ENCODE results near the gene TMC6.

The TMC6 gene

DNA sequence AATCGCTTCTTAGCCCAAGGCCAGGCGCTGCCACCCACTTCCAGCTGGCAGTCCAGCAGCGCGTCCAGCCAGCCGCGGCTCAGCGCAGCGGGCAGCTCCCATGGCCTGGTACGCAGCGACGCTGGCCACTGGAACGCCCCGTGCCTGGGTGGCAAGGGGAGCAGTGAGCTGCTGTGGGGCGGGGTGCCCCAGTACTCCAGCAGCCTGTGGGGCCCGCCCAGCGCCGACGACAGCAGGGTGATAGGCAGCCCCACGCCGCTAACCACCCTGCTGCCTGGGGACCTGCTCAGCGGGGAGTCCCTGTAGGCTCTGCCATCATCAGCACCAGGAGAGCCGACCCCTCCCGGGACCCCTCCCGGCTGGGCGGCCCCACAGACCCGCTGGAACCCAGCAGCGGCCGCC, 24.0 kb downstream of the TMC6 start:
- H3K27ac ChIP-seq (ENCODE audit: low read length, poor library complexity, severe bottlenecking): no peak overlapping the region
- H2BK120ac ChIP-seq (ENCODE audit: low read depth, low read length): no peak overlapping the region
- H3K9me3 ChIP-seq (ENCODE audit: control insufficient read depth, low read length): no peaks in the 10 kb centered on the region
- H3K4me2 ChIP-seq (ENCODE audit: low read length, poor library complexity, severe bottlenecking): no peak overlapping the region
- no peak overlapping the region for H2BK5ac ChIP-seq (ENCODE audit: low read depth, low read length, poor library complexity, severe bottlenecking)
- H4K8ac ChIP-seq (ENCODE audit: low read length): peak overlapping the region; percentile 39
- H3K36me3 ChIP-seq (ENCODE audit: control insufficient read depth in 1 of 2, insufficient read depth in 2 of 2, low read depth in 1 of 2, low read length in 2 of 2): peaks cover 27 to 48% of the 10 kb centered on the region in 2 experiments
- no peak overlapping the region for H3K4ac ChIP-seq (ENCODE audit: low read depth in 1 of 2, low read length in 2 of 2)
- peaks cover 12% of the 10 kb centered on the region for H3K4me1 ChIP-seq (ENCODE audit: control insufficient read depth, insufficient read depth, low read depth, low read length)
- no peak overlapping the region for H3K4me3 ChIP-seq (ENCODE audit: insufficient read depth in 1 of 2, low read depth in 1 of 2, low read length in 2 of 2)
- no peak overlapping the region for H2AK5ac ChIP-seq (ENCODE audit: low read length, severe bottlenecking)
- no peak overlapping the region for H4K91ac ChIP-seq (ENCODE audit: low read length)
- H2BK12ac ChIP-seq (ENCODE audit: low read length in 2 of 2): no peak overlapping the region
- no peak overlapping the region for H2AFZ ChIP-seq (ENCODE audit: low read depth, low read length)
- no peak overlapping the region for H3K14ac ChIP-seq (ENCODE audit: low read length in 2 of 2)
- no peak for DNase-seq
- over 99% methylated on average over 28 of the region's 28 CpGs for WGBS
- peaks cover 0 to 2% of the 10 kb centered on the region in 2 experiments for H3K27me3 ChIP-seq (ENCODE audit: control insufficient read depth in 1 of 2, insufficient read depth in 1 of 2, low read length in 2 of 2)
- no peak overlapping the region for H2BK15ac ChIP-seq (ENCODE audit: low read depth, poor library complexity, severe bottlenecking)
- H3K79me1 ChIP-seq (replicated peaks; ENCODE audit: low read length, poor library complexity, severe bottlenecking): no peaks in the 10 kb centered on the region
- H3K18ac ChIP-seq (ENCODE audit: low read depth in 1 of 2, low read length in 2 of 2): no peak overlapping the region
- no peak overlapping the region for H3K9ac ChIP-seq (ENCODE audit: low read length)
- no peak overlapping the region for H3K23ac ChIP-seq (ENCODE audit: low read length in 2 of 2)

DNA sequence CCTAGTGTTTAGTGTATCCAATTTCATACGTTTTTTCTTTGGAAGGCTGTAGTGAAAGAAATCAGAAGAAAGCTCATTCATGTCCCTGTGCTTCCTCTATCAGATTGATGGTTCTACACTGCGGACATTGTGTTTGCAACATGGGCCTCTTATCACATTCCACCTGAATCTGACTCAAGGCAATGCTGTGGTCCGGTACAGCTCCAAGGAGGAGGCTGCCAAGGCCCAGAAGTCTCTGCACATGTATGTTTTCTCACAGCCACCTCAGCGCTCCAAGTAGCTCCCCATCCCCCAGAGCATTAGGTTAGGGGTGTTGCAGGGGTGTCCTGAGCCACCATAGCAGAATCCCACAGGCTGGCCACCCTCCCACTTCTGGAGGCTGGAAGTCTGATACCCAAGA, 25.2 kb downstream of the TMC6 start:
- Histone ChIP-seq H3K4me1 (ENCODE audit: control insufficient read depth, insufficient read depth, low read depth, low read length) (peaks cover 5% of the 10 kb centered on the region), H2AK5ac (ENCODE audit: low read length, severe bottlenecking) (no peak overlapping the region), H2BK12ac (ENCODE audit: low read length in 2 of 2) (no peak overlapping the region), H2AFZ (ENCODE audit: low read depth, low read length) (no peak overlapping the region), H2BK15ac (ENCODE audit: low read depth, poor library complexity, severe bottlenecking) (no peak overlapping the region), H3K79me1 (replicated peaks; ENCODE audit: low read length, poor library complexity, severe bottlenecking) (no peaks in the 10 kb centered on the region), H4K8ac (ENCODE audit: low read length) (no peak overlapping the region), H3K27ac (ENCODE audit: low read length, poor library complexity, severe bottlenecking) (no peak overlapping the region), H2BK5ac (ENCODE audit: low read depth, low read length, poor library complexity, severe bottlenecking) (no peak overlapping the region), H3K23ac (ENCODE audit: low read length in 2 of 2) (no peak overlapping the region), H3K4me3 (ENCODE audit: insufficient read depth in 1 of 2, low read depth in 1 of 2, low read length in 2 of 2) (no peak overlapping the region), H4K91ac (ENCODE audit: low read length) (no peak overlapping the region), H3K9me3 (ENCODE audit: control insufficient read depth, low read length) (no peaks in the 10 kb centered on the region), H3K27me3 (ENCODE audit: control insufficient read depth in 1 of 2, insufficient read depth in 1 of 2, low read length in 2 of 2) (no peaks in the 10 kb centered on the region), H2BK120ac (ENCODE audit: low read depth, low read length) (no peak overlapping the region), H3K4ac (ENCODE audit: low read depth in 1 of 2, low read length in 2 of 2) (no peak overlapping the region), H3K4me2 (ENCODE audit: low read length, poor library complexity, severe bottlenecking) (no peak overlapping the region), H3K36me3 (ENCODE audit: control insufficient read depth in 1 of 2, insufficient read depth in 2 of 2, low read depth in 1 of 2, low read length in 2 of 2) (peaks cover 39 to 44% of the 10 kb centered on the region in 2 experiments), H3K9ac (ENCODE audit: low read length) (no peak overlapping the region), H3K14ac (ENCODE audit: low read length in 2 of 2) (no peak overlapping the region), H3K18ac (ENCODE audit: low read depth in 1 of 2, low read length in 2 of 2) (no peak overlapping the region)
- WGBS: 94% methylated on average over 2 of the region's 4 CpGs
- no peak for DNase-seq

DNA sequence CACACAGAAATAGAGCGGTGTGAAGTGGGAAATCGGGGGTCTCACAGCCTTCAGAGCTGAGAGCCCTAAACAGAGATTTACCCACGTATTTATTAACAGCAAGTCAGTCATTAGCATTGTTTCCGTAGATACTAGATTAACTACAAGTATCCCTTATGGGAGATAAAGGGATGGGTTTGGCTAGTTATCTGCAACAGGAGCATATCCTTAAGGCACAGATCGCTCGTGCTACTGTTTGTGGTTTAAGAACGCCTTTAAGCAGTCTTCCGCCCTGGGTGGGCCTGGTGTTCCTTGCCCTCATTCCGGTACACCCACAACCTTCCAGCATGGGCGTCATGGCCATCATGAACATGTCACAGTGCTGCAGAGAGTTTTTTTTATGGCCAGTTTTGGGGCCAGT, 27.0 kb downstream of the TMC6 start:
- no peak overlapping the region for H3K23ac ChIP-seq (ENCODE audit: low read length in 2 of 2)
- no peak overlapping the region for H4K8ac ChIP-seq (ENCODE audit: low read length)
- H4K91ac ChIP-seq (ENCODE audit: low read length): no peak overlapping the region

DNA sequence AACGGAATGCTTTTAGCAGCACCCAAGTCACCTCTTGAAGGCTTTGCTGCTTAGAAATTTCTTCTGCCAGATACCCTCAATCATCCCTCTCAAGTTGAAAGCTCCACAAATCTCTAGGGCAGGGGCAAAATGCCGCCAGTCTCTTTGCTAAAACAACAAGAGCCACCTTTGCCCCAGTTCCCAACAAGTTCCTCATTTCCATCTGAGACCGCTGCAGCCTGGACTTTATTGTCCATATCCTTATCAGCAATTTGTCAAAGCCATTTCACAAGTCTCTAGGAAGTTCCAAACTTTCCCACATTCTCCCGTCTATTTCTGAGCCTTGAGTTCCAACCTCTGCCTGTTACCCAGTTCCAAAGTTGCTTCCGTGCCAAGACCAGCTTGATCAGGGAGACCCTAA, 27.4 kb downstream of the TMC6 start:
- Histone ChIP-seq H2BK15ac (ENCODE audit: low read depth, poor library complexity, severe bottlenecking) (no peak overlapping the region), H2BK12ac (ENCODE audit: low read length in 2 of 2) (no peak overlapping the region), H3K4me2 (ENCODE audit: low read length, poor library complexity, severe bottlenecking) (no peak overlapping the region), H3K9me3 (ENCODE audit: control insufficient read depth, low read length) (no peaks in the 10 kb centered on the region), H3K27ac (ENCODE audit: low read length, poor library complexity, severe bottlenecking) (no peak overlapping the region), H3K27me3 (ENCODE audit: control insufficient read depth in 1 of 2, insufficient read depth in 1 of 2, low read length in 2 of 2) (no peaks in the 10 kb centered on the region), H3K36me3 (ENCODE audit: control insufficient read depth in 1 of 2, insufficient read depth in 2 of 2, low read depth in 1 of 2, low read length in 2 of 2) (peaks cover 53 to 57% of the 10 kb centered on the region in 2 experiments), H3K18ac (ENCODE audit: low read depth in 1 of 2, low read length in 2 of 2) (no peak overlapping the region), H3K4me3 (ENCODE audit: insufficient read depth in 1 of 2, low read depth in 1 of 2, low read length in 2 of 2) (no peak overlapping the region), H3K23ac (ENCODE audit: low read length in 2 of 2) (no peak overlapping the region), H3K4me1 (ENCODE audit: control insufficient read depth, insufficient read depth, low read depth, low read length) (peaks cover 4% of the 10 kb centered on the region), H2BK120ac (ENCODE audit: low read depth, low read length) (no peak overlapping the region), H3K4ac (ENCODE audit: low read depth in 1 of 2, low read length in 2 of 2) (no peak overlapping the region), H2BK5ac (ENCODE audit: low read depth, low read length, poor library complexity, severe bottlenecking) (no peak overlapping the region), H3K79me1 (replicated peaks; ENCODE audit: low read length, poor library complexity, severe bottlenecking) (no peaks in the 10 kb centered on the region), H3K14ac (ENCODE audit: low read length in 2 of 2) (no peak overlapping the region), H4K8ac (ENCODE audit: low read length) (no peak overlapping the region), H4K91ac (ENCODE audit: low read length) (no peak overlapping the region), H2AK5ac (ENCODE audit: low read length, severe bottlenecking) (no peak overlapping the region), H2AFZ (ENCODE audit: low read depth, low read length) (no peak overlapping the region), H3K9ac (ENCODE audit: low read length) (no peak overlapping the region)
- DNase-seq: no peak
- 96% methylated on average over 5 of the region's 5 CpGs for WGBS

More for the DNA sequence above, 27.0 kb downstream of the TMC6 start:
- Histone ChIP-seq H3K9ac (ENCODE audit: low read length) (no peak overlapping the region), H2BK12ac (ENCODE audit: low read length in 2 of 2) (no peak overlapping the region), H2BK120ac (ENCODE audit: low read depth, low read length) (no peak overlapping the region), H2AK5ac (ENCODE audit: low read length, severe bottlenecking) (no peak overlapping the region), H3K4me3 (ENCODE audit: insufficient read depth in 1 of 2, low read depth in 1 of 2, low read length in 2 of 2) (no peak overlapping the region), H2BK15ac (ENCODE audit: low read depth, poor library complexity, severe bottlenecking) (no peak overlapping the region), H3K4me1 (ENCODE audit: control insufficient read depth, insufficient read depth, low read depth, low read length) (peaks cover 4% of the 10 kb centered on the region), H3K18ac (ENCODE audit: low read depth in 1 of 2, low read length in 2 of 2) (no peak overlapping the region), H3K9me3 (ENCODE audit: control insufficient read depth, low read length) (no peaks in the 10 kb centered on the region), H2BK5ac (ENCODE audit: low read depth, low read length, poor library complexity, severe bottlenecking) (no peak overlapping the region), H2AFZ (ENCODE audit: low read depth, low read length) (no peak overlapping the region), H3K27ac (ENCODE audit: low read length, poor library complexity, severe bottlenecking) (no peak overlapping the region), H3K79me1 (replicated peaks; ENCODE audit: low read length, poor library complexity, severe bottlenecking) (no peaks in the 10 kb centered on the region), H3K27me3 (ENCODE audit: control insufficient read depth in 1 of 2, insufficient read depth in 1 of 2, low read length in 2 of 2) (no peaks in the 10 kb centered on the region), H3K4me2 (ENCODE audit: low read length, poor library complexity, severe bottlenecking) (no peak overlapping the region), H3K4ac (ENCODE audit: low read depth in 1 of 2, low read length in 2 of 2) (no peak overlapping the region), H3K36me3 (ENCODE audit: control insufficient read depth in 1 of 2, insufficient read depth in 2 of 2, low read depth in 1 of 2, low read length in 2 of 2) (peaks cover 50 to 53% of the 10 kb centered on the region in 2 experiments), H3K14ac (ENCODE audit: low read length in 2 of 2) (no peak overlapping the region)
- WGBS: 97% methylated on average over 8 of the region's 10 CpGs
- DNase-seq: no peak
